DOHH2 (cell line): ENCODE measurements around the gene DIP2C.

ENCODE experiments used
- H3F3A ChIP-seq: fragments of 200-600 bp; sonication (generic), shearing (Covaris generic); 2 replicates; pipeline ENCODE4 v1.6.0; 2016; ENCODE audit warnings: antibody characterized with exemption, mild to moderate bottlenecking; ENCODE audit not compliant: control insufficient read depth, insufficient read depth
- H3K27ac ChIP-seq: fragments of 200-600 bp; sonication (generic); 2 replicates; pipeline ENCODE4 v1.5.1; 2014; ENCODE audit warnings: low read depth, mild to moderate bottlenecking, low read length, moderate library complexity
- H3K27me3 ChIP-seq: fragments of 200-600 bp; sonication (generic); 2 replicates; pipeline ENCODE4 v1.6.1; 2014; ENCODE audit warnings: mild to moderate bottlenecking, low read length, mixed read lengths; ENCODE audit not compliant: control insufficient read depth
- H3K36me3 ChIP-seq: fragments of 200-600 bp; sonication (generic); 2 replicates; pipeline ENCODE4 v1.6.1; 2014; ENCODE audit warnings: mild to moderate bottlenecking, low read length, moderate library complexity, mixed read lengths; ENCODE audit not compliant: control insufficient read depth
- H3K4me1 ChIP-seq: fragments of 200-600 bp; sonication (generic); 2 replicates; pipeline ENCODE4 v1.6.1; 2014; ENCODE audit warnings: mild to moderate bottlenecking, low read length, mixed read lengths; ENCODE audit not compliant: control insufficient read depth
- H3K4me2 ChIP-seq: fragments of 200-600 bp; sonication (generic); 2 replicates; pipeline ENCODE4 v1.6.0; 2014; ENCODE audit warnings: mild to moderate bottlenecking, low read length, moderate library complexity
- H3K4me3 ChIP-seq: fragments of 200-600 bp; sonication (generic); 2 replicates; pipeline ENCODE4 v1.5.1; 2014; ENCODE audit warnings: mild to moderate bottlenecking, low read length, mixed read lengths
- H3K79me2 ChIP-seq: fragments of 200-600 bp; sonication (generic); 2 replicates; pipeline ENCODE4 v1.6.1; 2014; ENCODE audit warnings: mild to moderate bottlenecking, low read length, mixed read lengths; ENCODE audit not compliant: control insufficient read depth
- H3K9me2 ChIP-seq: fragments of 200-600 bp; sonication (generic); replicated peaks from 2 replicates; pipeline ENCODE4 v1.6.1; 2014; ENCODE audit warnings: mild to moderate bottlenecking, low read length, mixed read lengths; ENCODE audit not compliant: control insufficient read depth
- H3K9me3 ChIP-seq: fragments of 200-600 bp; sonication (generic); 2 replicates; pipeline ENCODE4 v1.6.1; 2014; ENCODE audit warnings: antibody characterized with exemption, low read length, mixed read lengths; ENCODE audit not compliant: control insufficient read depth, insufficient read depth
- H4K20me1 ChIP-seq: fragments of 200-600 bp; sonication (generic); 2 replicates; pipeline ENCODE4 v1.6.0; 2014; ENCODE audit warnings: low read depth, mild to moderate bottlenecking, antibody characterized with exemption, low read length, moderate library complexity; ENCODE audit not compliant: control insufficient read depth, insufficient read depth
- EZH2phosphoT487 ChIP-seq: fragments of 200-600 bp; sonication (generic); IDR thresholded peaks from 2 replicates; pipeline ENCODE4 v1.6.1; 2017; ENCODE audit warnings: borderline replicate concordance, mild to moderate bottlenecking, antibody characterized with exemption, low read length, moderate library complexity, mixed read lengths
- TF ChIP-seq, protein P1 (sequence below): fragments of 200-600 bp; sonication (generic); IDR thresholded peaks from one replicate; pipeline ENCODE4 v1.5.1; 2014; ENCODE audit warnings: antibody characterized with exemption, mild to moderate bottlenecking, low read depth, low read length; ENCODE audit not compliant: poor library complexity, severe bottlenecking

DIP2C gene

DNA sequence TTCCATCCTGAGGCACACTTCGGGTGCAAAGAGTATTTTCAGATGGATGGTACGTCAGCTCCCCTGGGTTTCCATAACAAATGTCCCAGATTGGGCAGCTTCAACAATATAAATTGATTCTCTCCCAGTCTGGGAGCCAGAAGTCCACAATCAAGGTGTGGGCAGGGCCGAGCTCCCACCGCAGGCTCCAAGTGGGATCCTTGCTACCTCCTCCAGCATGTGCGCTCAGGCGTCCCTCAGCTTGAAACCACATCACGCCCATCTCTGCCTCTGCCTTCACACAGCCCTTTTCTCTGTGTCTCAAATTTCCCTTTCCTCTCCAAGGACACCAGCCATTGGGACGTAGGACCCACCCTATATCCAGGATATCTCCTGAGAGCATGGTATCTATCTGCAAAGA is 153.5 kb downstream of the DIP2C start:
- Histone ChIP-seq H3K36me3 (no peaks in the 10 kb centered on the region), H3K79me2 (no peaks in the 10 kb centered on the region; the same call in 1 of the 2 replicates), H3K27me3 (no peaks in the 10 kb centered on the region), H3K9me3 (no peaks in the 10 kb centered on the region), H3K9me2 (no peaks in the 10 kb centered on the region), H4K20me1 (no peaks in the 10 kb centered on the region), H3F3A (peaks cover 4% of the 10 kb centered on the region), H3K4me3 (no peak overlapping the region), H3K4me1 (peaks cover 54% of the 10 kb centered on the region), H3K27ac (no peak overlapping the region), H3K4me2 (no peak overlapping the region; the same call in 1 of the 2 replicates)
- no peak for TF ChIP-seq EZH2phosphoT487
- TF ChIP-seq, protein P1, sequence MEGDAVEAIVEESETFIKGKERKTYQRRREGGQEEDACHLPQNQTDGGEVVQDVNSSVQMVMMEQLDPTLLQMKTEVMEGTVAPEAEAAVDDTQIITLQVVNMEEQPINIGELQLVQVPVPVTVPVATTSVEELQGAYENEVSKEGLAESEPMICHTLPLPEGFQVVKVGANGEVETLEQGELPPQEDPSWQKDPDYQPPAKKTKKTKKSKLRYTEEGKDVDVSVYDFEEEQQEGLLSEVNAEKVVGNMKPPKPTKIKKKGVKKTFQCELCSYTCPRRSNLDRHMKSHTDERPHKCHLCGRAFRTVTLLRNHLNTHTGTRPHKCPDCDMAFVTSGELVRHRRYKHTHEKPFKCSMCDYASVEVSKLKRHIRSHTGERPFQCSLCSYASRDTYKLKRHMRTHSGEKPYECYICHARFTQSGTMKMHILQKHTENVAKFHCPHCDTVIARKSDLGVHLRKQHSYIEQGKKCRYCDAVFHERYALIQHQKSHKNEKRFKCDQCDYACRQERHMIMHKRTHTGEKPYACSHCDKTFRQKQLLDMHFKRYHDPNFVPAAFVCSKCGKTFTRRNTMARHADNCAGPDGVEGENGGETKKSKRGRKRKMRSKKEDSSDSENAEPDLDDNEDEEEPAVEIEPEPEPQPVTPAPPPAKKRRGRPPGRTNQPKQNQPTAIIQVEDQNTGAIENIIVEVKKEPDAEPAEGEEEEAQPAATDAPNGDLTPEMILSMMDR = no peak

DNA sequence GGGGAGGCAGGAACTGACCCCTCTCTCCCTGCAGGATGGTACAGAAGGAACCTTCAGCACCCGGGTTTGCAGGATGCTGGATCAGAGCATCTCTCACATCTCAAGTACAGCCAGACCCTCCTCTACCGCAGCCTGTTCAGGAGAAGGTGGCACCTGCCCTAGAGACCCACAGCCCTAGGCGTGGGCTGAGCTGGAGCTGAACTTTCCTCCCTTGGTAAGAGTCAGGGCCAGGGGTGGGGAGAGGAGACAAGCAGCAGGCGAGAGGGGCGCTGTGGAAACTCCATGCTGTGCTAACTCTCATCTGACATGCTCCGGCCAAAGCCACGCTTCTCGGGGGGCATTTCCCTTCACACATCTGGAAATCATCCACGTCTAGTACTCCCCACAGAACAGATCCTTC is 154.4 kb downstream of the DIP2C start:
- no peaks in the 10 kb centered on the region for H3K27me3 ChIP-seq
- H3K27ac ChIP-seq = no peak overlapping the region
- H3K9me2 ChIP-seq = no peaks in the 10 kb centered on the region
- H3K4me1 ChIP-seq = peaks cover 48% of the 10 kb centered on the region
- TF ChIP-seq, protein P1 = no peak
- TF ChIP-seq EZH2phosphoT487 = no peak
- H3K36me3 ChIP-seq = no peaks in the 10 kb centered on the region
- H3K79me2 ChIP-seq = no peaks in the 10 kb centered on the region; the same call in 1 of the 2 replicates
- no peaks in the 10 kb centered on the region for H4K20me1 ChIP-seq
- no peaks in the 10 kb centered on the region; the same call in 1 of the 2 replicates for H3F3A ChIP-seq
- no peak overlapping the region for H3K4me3 ChIP-seq
- no peaks in the 10 kb centered on the region for H3K9me3 ChIP-seq
- H3K4me2 ChIP-seq = peak overlapping the region; percentile 33; the same call in 1 of the 2 replicates

DNA sequence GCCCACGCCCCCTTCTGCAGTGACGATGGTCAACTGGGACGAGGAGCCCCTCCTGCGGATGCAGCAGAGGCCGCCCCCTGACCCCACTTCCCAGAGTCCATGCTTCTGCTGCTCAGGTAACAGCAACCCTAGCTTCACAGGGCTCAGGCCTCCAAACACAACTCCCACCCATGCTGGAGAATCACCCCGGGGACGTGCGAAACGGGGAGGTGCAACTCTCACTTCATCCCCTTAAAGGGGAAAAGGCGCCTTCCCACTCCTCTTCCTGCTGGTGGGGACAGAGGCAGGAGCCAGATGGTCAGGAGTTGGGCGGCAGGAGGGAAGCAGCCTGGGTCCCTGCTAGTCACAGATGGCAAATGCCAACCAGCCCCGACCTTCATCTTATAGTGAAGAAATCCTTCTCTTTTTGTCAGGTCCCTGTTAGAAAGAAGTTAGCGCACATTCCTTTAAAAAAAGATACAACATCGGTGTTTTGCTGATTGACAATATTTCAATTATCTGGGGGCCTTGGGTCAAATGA is 155.4 kb downstream of the DIP2C start:
- TF ChIP-seq EZH2phosphoT487 = no peak
- TF ChIP-seq, protein P1 = no peak
- no peaks in the 10 kb centered on the region for H3K27me3 ChIP-seq
- H3K27ac ChIP-seq = no peak overlapping the region
- H3K4me1 ChIP-seq = peaks cover 45% of the 10 kb centered on the region
- H3K79me2 ChIP-seq = no peaks in the 10 kb centered on the region; the same call in 1 of the 2 replicates
- H3F3A ChIP-seq = no peaks in the 10 kb centered on the region
- H3K9me3 ChIP-seq = no peaks in the 10 kb centered on the region
- H3K9me2 ChIP-seq = no peaks in the 10 kb centered on the region
- no peaks in the 10 kb centered on the region for H3K36me3 ChIP-seq
- H3K4me3 ChIP-seq = no peak overlapping the region
- no peaks in the 10 kb centered on the region for H4K20me1 ChIP-seq
- H3K4me2 ChIP-seq = peak overlapping the region; percentile 42
